KOPT-K1 (cell line): ENCODE results near the gene FBXW5.

Experiments used
- H3K27ac ChIP-seq: fragments of 200-600 bp; sonication (generic); 2 replicates; pipeline ENCODE4 v1.5.1; 2016; ENCODE audit warnings: antibody characterized with exemption, mild to moderate bottlenecking, low read depth, low read length; ENCODE audit not compliant: poor library complexity, severe bottlenecking
- H3K36me3 ChIP-seq: fragments of 200-600 bp; sonication (generic); 2 replicates; pipeline ENCODE4 v1.5.1; 2017; ENCODE audit warnings: antibody characterized with exemption, mild to moderate bottlenecking, low read length, moderate library complexity; ENCODE audit not compliant: insufficient read depth
- H3K9me3 ChIP-seq: fragments of 200-600 bp; sonication (generic); 2 replicates; pipeline ENCODE4 v1.5.1; 2017; ENCODE audit warnings: antibody characterized with exemption, low read length, mild to moderate bottlenecking; ENCODE audit not compliant: insufficient read depth, poor library complexity, severe bottlenecking

The FBXW5 gene

DNA sequence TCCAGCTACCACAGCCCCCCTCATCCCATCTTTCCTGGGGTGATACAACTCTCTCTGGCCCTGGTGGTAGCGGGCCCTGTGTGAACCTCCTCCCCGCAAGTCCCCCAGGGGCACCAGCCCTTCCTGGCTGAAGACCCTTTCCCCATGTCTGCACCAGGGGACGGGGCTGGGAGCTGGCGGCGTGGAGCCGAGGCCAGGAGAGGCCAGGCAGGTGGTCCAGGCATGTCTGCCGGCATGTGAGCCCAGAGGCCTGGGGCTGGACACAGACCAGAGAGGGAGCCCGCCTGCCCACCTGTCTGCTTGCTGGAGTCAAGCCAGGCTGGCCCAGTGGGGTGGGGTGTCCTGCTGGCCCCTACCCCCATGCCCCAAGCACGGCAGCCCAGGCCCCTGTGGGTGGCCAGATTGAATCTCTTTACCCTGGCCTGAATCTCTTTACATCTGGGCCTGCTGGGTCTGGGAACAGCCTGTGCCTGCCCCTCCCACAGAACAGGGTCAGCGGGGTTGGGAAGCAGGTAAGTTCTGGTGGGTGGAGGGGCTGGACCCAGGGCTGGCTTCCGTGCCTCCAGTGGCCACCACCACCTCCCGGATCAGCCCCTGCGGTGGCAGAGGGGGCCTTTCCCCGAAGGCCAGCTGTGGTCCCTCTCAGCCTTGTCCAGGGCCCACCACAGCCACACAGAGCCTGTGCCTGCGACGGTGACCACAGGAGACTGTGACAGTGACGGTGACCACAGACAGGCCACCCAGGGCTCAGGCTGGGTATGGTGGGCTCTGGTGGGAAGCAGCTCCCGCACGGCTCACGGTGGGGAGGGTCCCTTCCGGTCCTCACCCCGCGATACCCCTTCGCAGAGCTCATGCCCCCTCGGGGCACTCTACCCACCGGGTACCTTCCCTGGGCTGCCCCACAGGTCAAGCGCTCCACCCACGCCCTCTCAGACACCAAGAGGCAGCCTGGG is 14.6 kb upstream of the FBXW5 start:
- H3K9me3 ChIP-seq = no peaks in the 10 kb centered on the region
- no peak overlapping the region for H3K27ac ChIP-seq
- H3K36me3 ChIP-seq = no peaks in the 10 kb centered on the region

DNA sequence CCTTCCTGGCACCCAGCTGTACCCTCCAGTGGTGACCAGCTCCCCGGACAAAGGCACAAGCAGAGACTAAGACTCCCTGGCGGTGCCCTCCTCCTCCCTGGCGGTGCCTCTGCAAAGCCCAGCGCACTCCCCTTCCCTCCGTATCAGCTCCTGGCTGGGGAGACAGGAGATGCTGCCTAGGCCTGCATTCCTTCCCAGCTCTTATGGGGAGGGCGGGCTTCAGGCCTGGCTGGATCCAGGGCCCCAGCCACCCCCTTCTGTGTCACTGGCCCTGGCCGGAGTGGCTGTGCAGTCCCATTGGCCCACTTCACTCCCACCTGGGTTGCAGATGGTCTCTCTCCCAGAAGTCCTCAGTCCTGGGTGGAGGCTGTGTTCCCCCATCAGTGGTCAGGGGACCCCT is 13.9 kb upstream of the FBXW5 start:
- Histone ChIP-seq H3K36me3 (no peaks in the 10 kb centered on the region), H3K9me3 (no peaks in the 10 kb centered on the region), H3K27ac (no peak overlapping the region)

DNA sequence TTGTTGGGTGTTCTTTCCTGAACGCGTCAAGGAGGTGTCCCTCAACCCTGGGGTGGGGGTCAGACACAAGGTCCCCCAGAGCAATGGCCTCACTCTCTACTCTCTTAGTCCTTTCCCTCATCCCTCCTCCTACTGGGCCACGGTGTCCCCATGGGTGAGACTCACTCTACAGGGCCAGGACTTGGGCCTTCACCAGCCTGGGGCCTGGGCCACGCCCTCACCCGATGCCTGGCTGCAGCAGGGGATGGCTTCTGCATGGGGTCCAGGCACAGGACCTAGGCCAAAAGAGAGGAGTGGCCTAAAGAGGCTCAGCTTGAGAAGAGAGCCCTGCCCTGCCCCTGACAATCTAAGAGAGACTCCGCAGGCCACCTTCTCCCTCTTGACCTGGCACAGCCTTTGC is 13.4 kb upstream of the FBXW5 start:
- H3K27ac ChIP-seq = no peak overlapping the region
- H3K36me3 ChIP-seq = no peaks in the 10 kb centered on the region
- no peaks in the 10 kb centered on the region for H3K9me3 ChIP-seq

DNA sequence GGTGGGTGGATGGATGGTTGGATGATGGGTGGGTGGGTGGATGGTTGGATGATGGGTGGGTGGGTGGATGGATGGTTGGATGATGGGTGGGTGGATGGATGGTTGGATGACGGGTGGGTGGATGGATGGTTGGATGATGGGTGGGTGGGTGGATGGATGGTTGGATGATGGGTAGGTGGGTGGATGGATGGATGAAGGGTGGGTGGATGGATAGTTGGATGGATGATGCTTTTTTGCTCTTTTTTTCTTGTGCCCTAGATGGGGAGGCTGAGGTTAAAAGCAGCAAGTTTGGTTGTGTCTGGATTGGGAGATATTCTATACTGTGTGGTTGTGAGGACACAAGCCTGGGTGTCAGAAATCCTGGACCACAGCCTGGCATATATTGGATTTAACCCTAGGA is 12.9 kb upstream of the FBXW5 start:
- Histone ChIP-seq H3K27ac (no peak overlapping the region), H3K9me3 (no peaks in the 10 kb centered on the region), H3K36me3 (no peaks in the 10 kb centered on the region)

DNA sequence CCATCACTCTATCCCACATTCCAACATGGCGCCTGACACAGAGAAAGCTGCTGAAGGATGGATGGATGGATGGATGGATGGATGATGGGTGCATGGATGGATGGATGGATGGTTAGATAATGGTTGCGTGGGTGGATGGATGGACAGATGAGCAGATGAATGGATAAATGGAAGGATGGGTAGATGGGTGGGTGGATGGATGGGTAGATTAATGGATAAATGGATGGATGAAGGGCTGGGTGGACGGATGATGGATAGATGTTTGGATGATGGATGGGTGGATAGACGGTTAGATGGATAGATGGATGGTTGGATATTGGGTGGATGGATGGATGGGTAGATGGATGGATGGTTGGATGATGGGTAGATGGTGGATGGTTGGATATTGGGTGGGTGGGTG is 12.1 kb upstream of the FBXW5 start:
- H3K36me3 ChIP-seq = no peaks in the 10 kb centered on the region
- no peak overlapping the region for H3K27ac ChIP-seq
- no peaks in the 10 kb centered on the region for H3K9me3 ChIP-seq

DNA sequence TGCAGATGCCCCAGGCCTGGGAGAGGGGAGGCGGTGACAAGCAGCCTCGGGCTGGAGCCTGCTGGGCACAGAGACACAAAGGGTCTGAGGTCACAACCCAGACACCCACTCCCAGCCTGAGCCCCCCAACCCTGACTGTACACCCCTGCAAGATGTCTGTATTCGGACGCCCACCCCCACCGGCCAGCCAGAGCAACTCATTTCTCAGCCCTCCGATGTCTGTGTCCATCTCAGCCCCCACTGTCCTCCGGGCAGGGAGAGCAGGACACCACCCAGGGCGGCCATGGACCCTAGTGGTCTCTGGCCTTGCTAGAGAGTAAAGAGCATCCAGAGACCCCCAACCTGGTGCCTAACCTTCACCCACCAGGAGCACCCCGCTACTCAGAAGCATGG is 11.4 kb upstream of the FBXW5 start:
- Histone ChIP-seq H3K27ac (no peak overlapping the region), H3K9me3 (no peaks in the 10 kb centered on the region), H3K36me3 (no peaks in the 10 kb centered on the region)

DNA sequence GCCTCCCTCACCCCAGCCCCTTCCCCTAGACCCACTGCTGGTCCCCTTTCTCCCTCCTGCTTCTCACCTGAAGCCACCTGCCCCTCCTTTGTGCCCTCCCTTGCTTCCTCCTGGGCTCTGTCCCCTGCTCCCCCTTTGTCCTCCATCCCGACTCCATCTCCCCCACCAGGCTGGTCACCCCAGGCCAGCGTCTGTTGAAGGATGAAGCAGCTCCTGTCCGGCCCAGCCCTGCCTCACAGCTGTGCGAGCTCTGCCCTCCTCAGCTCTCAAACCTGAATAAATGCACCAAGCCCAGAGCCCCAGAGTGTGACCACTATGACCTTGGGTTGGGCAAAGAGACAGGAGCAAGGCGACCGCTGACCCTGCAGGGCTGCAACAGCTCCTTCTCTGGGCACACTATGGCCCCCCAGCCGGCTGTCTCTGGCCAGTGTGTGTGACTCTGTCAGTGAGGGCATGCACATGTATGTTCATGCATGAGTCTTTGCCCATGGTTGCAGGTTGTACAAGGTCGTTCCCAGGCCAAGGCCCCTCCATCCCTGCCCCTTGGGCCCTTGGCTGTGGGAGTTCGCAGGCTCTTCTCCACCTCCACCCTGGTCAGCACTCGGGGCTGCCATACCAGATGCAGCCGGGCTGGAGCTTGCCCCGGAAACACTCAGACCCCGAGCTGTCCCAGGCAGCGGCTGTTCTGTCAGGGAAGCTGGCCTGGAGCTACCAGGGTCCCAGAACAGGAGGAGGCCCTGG is 10.8 kb upstream of the FBXW5 start:
- Histone ChIP-seq H3K36me3 (no peaks in the 10 kb centered on the region), H3K9me3 (no peaks in the 10 kb centered on the region), H3K27ac (no peak overlapping the region)

DNA sequence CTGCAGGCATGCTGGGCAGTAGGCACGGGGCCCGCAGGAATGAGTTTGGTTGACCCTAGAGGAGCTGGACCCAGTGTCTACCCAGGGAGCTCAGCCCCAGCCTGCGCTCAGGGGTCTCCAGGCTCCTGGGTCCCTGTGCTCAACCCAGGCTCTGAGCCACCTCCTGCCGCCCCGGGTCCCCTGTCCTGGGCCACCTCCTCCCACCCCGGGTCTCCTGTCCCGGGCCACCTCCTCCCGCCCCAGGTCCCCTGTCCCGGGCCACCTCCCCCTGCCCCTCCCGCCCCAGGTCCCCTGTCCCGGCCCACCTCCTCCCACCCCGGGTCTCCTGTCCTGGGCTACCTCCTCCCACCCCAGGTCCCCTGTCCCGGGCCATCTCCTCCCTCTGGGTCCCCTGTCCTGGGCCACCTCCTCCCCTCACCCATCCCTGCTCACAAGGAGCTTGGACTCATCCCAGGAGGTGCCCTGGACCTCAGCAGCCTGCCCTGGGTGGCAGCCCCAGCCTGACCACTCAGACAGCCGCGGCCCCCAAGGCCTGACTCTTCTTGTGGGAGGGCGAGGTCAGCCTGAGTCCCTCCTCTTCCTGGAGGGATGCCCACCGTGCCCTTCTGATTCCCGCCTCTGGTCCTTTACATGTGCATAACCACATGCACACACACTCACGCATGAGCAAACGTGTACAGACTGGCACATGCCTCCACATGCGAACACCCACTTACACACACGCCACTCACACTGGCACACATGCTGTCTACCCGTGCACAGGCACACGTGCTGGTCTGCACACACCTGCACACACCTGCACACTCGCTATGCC is 9.9 kb upstream of the FBXW5 start:
- Histone ChIP-seq H3K27ac (no peak overlapping the region), H3K36me3 (no peaks in the 10 kb centered on the region), H3K9me3 (no peaks in the 10 kb centered on the region)

DNA sequence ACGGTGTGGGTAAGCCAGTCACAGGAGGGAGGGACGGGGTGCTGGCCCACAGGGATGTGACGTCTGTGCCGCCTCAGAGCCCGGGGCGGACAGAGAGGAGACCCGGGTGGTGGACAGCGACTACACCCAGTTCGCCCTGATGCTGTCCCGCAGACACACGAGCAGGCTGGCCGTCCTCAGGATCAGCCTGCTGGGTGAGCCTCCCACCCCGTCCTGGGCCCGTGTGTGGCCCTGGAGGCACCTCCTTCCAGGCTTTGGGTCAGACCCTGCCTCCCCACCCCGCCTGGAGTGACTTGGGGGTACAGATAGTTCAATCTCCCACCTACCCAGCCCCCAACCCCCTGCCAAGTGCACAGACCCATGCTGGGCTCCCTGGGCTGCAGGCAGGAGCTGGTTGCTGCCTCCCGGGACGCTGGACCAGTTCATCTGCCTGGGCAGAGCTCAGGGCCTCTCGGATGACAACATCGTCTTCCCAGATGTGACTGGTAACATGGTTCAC is 9.3 kb upstream of the FBXW5 start:
- Histone ChIP-seq H3K36me3 (no peaks in the 10 kb centered on the region), H3K27ac (no peak overlapping the region), H3K9me3 (no peaks in the 10 kb centered on the region)

DNA sequence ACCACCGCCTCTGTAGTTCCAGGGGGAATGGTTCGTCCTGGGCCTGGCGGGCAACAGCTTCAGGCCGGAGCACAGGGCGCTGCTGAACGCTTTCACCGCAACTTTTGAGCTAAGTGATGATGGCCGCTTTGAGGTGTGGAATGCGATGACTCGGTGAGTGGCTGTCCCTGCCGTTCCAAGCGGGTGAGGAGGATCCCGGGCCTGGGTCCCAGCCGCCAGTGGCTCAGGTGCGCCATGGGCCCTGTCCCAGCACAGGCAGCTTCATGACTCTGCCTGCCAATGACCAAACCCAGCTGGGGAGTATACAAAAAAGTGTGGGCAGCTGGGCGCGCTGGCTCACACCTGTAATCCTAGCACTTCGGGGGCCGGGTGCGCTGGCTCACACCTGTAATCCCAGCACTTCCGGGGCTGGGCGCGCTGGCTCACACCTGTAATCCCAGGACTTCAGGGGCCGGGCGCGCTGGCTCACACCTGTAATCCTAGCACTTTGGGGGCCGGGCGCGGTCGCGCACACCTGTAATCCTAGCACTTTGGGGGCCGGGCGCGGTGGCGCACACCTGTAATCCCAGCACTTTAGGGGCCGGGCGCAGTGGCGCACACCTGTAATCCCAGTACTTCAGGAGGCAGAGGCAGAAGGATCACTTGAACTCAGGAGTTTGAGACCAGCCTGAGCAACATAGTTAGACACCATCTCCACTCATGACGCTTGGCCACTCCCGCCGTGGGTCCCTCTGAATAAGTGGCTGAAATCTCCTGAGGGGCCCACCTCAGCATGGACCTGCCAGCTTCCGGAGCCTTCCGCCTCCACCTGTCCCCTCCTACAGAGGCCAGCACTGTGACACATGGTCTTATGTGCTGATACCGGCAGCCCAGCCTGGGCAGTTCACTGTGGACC is 8.6 kb upstream of the FBXW5 start:
- Histone ChIP-seq H3K9me3 (no peaks in the 10 kb centered on the region), H3K27ac (no peak overlapping the region), H3K36me3 (no peaks in the 10 kb centered on the region)

DNA sequence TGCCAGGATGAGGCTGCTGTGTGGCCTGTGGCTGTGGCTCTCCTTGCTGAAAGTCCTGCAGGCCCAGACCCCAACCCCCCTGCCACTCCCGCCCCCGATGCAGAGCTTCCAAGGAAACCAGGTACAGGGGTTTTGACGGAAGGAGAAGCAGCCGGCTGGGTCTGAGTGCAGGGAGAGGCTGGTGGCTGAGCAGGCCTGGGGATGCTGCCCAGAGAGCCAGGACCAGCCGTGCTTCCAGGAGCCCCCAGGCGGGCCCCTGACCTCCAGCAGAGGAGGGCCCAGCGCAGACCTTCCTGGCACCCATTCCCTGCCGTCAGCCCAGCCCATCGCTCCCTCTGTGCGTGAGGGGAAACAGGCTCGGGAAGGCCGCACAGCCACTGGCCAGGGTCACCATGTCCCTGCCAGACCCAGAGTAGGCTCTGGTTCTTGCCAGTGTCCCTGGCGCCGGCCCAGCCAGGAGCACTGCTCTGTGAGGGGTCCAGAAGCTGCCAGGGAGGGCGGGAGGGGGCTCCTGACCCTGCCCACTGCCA is 7.8 kb upstream of the FBXW5 start:
- no peaks in the 10 kb centered on the region for H3K9me3 ChIP-seq
- no peak overlapping the region for H3K27ac ChIP-seq
- no peaks in the 10 kb centered on the region for H3K36me3 ChIP-seq

DNA sequence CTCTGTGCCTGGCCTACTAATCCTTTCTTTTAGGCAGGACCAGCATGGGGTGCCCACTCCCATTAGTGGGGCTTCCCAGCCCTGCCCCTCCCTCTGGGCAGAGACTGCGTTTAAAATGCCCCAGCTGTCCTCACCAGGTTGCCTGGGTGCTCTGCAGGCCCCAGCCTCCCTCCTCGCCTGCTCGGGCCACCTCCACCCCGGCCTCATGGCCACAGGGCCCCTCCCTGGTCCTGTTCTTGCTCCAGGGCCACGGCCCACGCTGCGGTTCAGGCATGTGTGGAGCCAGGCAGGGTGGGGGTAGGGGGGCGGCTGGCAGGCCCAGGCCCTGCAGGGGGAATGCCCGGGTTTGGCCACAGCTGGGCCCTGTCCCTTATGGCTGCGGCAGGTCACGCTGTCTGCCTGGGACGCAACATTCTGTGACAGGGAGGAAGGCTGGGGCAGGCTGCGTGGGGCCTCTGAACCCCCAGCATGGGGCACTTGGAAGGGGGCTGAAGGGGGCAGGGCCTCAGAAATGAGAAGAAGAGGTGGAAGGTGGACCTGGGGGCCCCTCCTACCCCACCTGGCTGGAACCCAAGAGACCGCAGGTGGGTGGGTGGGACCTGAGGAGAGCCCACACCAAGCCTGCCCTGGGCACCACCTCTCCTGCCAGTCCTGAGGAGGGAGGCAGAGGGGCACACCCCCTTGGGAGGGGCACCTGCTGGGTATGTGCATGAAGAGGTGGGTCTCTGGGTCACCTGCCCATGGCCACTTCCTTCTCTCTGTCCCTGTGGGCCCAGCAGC is 7.2 kb upstream of the FBXW5 start, which contains the start of gene LCN12:
LCN12 (plus strand) TSS at position 733 of the 780 bp plus-strand sequence. CDS start 55 bp downstream, outside the sequence.
- Histone ChIP-seq H3K9me3 (no peaks in the 10 kb centered on the region), H3K36me3 (no peaks in the 10 kb centered on the region), H3K27ac (no peak within 1 kb of the TSS)

DNA sequence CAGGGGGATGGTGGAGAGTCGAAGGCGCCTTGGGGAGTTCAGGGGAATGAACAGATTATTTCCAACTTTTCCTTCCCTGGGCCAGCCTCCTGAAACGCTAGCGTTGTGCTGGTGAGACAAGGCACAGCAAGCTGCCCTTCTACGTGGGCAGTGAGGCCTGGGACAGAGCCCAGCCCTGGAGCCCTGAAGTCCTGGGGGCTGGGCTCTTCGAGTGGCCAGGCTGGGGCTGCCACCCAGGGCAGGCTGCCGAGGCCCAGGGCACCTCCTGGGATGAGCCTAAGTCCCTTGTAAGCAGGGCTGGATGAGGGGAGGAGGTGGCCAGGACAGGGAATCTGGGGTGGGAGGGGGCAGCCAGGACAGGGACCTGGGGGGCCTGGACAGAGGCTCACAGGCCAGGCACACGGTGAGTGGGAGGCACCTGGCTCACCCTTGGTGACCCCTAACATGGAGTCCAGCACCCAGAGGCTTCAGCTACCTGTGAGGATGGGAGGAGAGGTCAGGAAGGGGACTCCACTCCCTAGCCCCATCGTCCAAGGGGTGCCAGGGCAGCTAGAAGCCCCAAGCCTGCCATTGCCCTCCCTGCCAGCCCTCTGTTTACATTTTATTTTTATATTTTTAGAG is 6.2 kb upstream of the FBXW5 start:
- Histone ChIP-seq H3K9me3 (no peaks in the 10 kb centered on the region), H3K36me3 (no peaks in the 10 kb centered on the region), H3K27ac (peak overlapping the region; percentile 70)
